NCI-H128 (cell line): ENCODE measurements around the gene UTF1.
"Not testable (repeated sequence)": the region's sequence is repeated elsewhere in the genome, so short reads cannot be mapped to it uniquely, and the experiment has no call there.

Experiments
- DNase-seq: peaks from one replicate; lab custom pipeline; 2025; ENCODE audit not compliant: unreplicated experiment; lab: John Stamatoyannopoulos, UW

The UTF1 gene

GRCh38 chr10:133208466-133208865 is 21.6 kb upstream of the UTF1 start:
- no peak for DNase-seq

GRCh38 chr10:133209117-133209516 is 20.9 kb upstream of the UTF1 start:
- no peak for DNase-seq

- DNase-seq = no peak
Measured at GRCh38 chr10:133209641-133210040, 20.4 kb upstream of the UTF1 start.

GRCh38 chr10:133210398-133211140 is 19.4 kb upstream of the UTF1 start:
- DNase-seq = no peak

- no peak for DNase-seq
Measured at GRCh38 chr10:133211141-133211830, 18.7 kb upstream of the UTF1 start.

- DNase-seq = no peak
Measured at GRCh38 chr10:133211959-133212852, 17.8 kb upstream of the UTF1 start.

GRCh38 chr10:133212853-133213494 is 17.0 kb upstream of the UTF1 start:
- no peak for DNase-seq

GRCh38 chr10:133213641-133214467 is 16.2 kb upstream of the UTF1 start:
- DNase-seq = no peak

GRCh38 chr10:133214468-133215410 is 15.3 kb upstream of the UTF1 start:
- no peak for DNase-seq

- DNase-seq = no peak
Measured at GRCh38 chr10:133215586-133215985, 14.4 kb upstream of the UTF1 start.

- DNase-seq = no peak
Measured at GRCh38 chr10:133216776-133217175, 13.2 kb upstream of the UTF1 start.

GRCh38 chr10:133217800-133218589 is 12.0 kb upstream of the UTF1 start:
- DNase-seq = no peak

- DNase-seq = no peak
Measured at GRCh38 chr10:133218891-133219290, 11.1 kb upstream of the UTF1 start.

- DNase-seq = no peak
Measured at GRCh38 chr10:133219782-133220181, 10.2 kb upstream of the UTF1 start.

- no peak for DNase-seq
Measured at GRCh38 chr10:133221331-133221730, 8.7 kb upstream of the UTF1 start.

GRCh38 chr10:133221756-133222155 is 8.3 kb upstream of the UTF1 start:
- not testable (repeated sequence) for DNase-seq

- no peak for DNase-seq
Measured at GRCh38 chr10:133224076-133224475, 5.9 kb upstream of the UTF1 start.

- no peak for DNase-seq
Measured at GRCh38 chr10:133224756-133225372, 5.2 kb upstream of the UTF1 start.
